Stimulated activated CD4-positive, alpha-beta T cell treated with anti-CD3 and anti-CD28 coated beads, TNF-alpha, amount 100 ng/mL, for 4 hours (primary cell): Measurements from ENCODE around the gene SNORC.

Experiments
- DNase-seq, 3 experiments: peaks; one replicate each; pipeline ENCODE4 v3.0.0-alpha.2; 2020; ENCODE audit warnings: low read depth in 3 of 3

SNORC gene

GRCh38 chr2:232869138-232870017 is 686 bp upstream of the SNORC start:
- DNase-seq: no peak

- no peak for DNase-seq
Observed at GRCh38 chr2:232870766-232871371, 805 bp downstream of the SNORC start.

- no peak for DNase-seq
Observed at GRCh38 chr2:232871418-232871834, 1.4 kb downstream of the SNORC start.

- no peak for DNase-seq
Observed at GRCh38 chr2:232871835-232872736, 2.0 kb downstream of the SNORC start.

GRCh38 chr2:232872826-232873225 is 2.8 kb downstream of the SNORC start:
- no peak for DNase-seq

GRCh38 chr2:232873292-232873908 is 3.3 kb downstream of the SNORC start:
- DNase-seq: no peak

GRCh38 chr2:232873909-232874641 is 4.0 kb downstream of the SNORC start:
- no peak for DNase-seq

GRCh38 chr2:232874677-232875223 is 4.7 kb downstream of the SNORC start:
- no peak for DNase-seq

GRCh38 chr2:232875256-232876121 is 5.4 kb downstream of the SNORC start:
- DNase-seq: no peak

GRCh38 chr2:232876161-232876977 is 6.3 kb downstream of the SNORC start:
- no peak for DNase-seq

- no peak for DNase-seq
Observed at GRCh38 chr2:232876978-232877441, 6.9 kb downstream of the SNORC start.

- no peak for DNase-seq
Observed at GRCh38 chr2:232877940-232878511, 8.0 kb downstream of the SNORC start.

- no peak for DNase-seq
Observed at GRCh38 chr2:232878855-232879617, 9.0 kb downstream of the SNORC start.

- no peak for DNase-seq
Observed at GRCh38 chr2:232879618-232880494, 9.8 kb downstream of the SNORC start.

GRCh38 chr2:232880764-232881351 is 10.8 kb downstream of the SNORC start:
- no peak for DNase-seq

GRCh38 chr2:232882085-232882484 is 12.0 kb downstream of the SNORC start:
- DNase-seq: no peak
